Left ventricle myocardium inferior (tissue), 1 donor: Measurements from ENCODE around the gene LRP3. TPM values are rescaled to one million over a fixed set of nuclear protein-coding genes. Genes with fewer than 3 reads are reported as not detected.
"Not testable (repeated sequence)": the region's sequence is repeated elsewhere in the genome, so short reads cannot be mapped to it uniquely, and the experiment has no call there.

ENCODE experiments used
- DNase-seq: peaks from one replicate; pipeline ENCODE4 v3.0.0-alpha.2; 2020
- H3K27ac ChIP-seq: fragments of 200-600 bp; replicated peaks from 2 replicates; pipeline ENCODE4 v1.8.0; 2021
- H3K27me3 ChIP-seq: fragments of 200-600 bp; 2 replicates; pipeline ENCODE4 v1.8.0; 2021; ENCODE audit warnings: low read depth
- H3K36me3 ChIP-seq: fragments of 200-600 bp; 2 replicates; pipeline ENCODE4 v1.8.0; 2021
- H3K4me1 ChIP-seq: fragments of 200-600 bp; 2 replicates; pipeline ENCODE4 v1.8.0; 2021
- H3K4me3 ChIP-seq: fragments of 200-600 bp; 2 replicates; pipeline ENCODE4 v1.8.0; 2021; ENCODE audit warnings: mild to moderate bottlenecking, moderate library complexity
- H3K9me3 ChIP-seq: fragments of 200-600 bp; replicated peaks from 2 replicates; pipeline ENCODE4 v1.8.0; 2021
- intact Hi-C: fragments of 100-400 bp; cut with micrococcal nuclease; formaldehyde crosslinking; loops from one replicate; pipeline ENCODE4 v1.11.0; 2022
- total RNA-seq: library from RNA; stranded (reverse); fragmentation: NEBNext Ultra II Directional; extraction: Animal tissue kit (Norgen Biotek cat#: 25700); gene quantifications from one replicate; pipeline ENCODE4 v1.2.1, GENCODE V29; 2021
- TF ChIP-seq, protein P1 (sequence below): fragments of 200-600 bp; IDR thresholded peaks from 2 replicates; pipeline ENCODE4 v1.8.0; 2021; ENCODE audit warnings: antibody characterized with exemption, mild to moderate bottlenecking, borderline replicate concordance
- donor health status: DM: no; HTN: yes; CAD: no; lungs with severe emphysema.

LRP3 gene
- total RNA-seq, 1 donor from 2014 or later = 20.8 TPM

- Histone ChIP-seq H3K4me3 (no peak overlapping the region), H3K36me3 (peaks cover 12% of the 10 kb centered on the region), H3K4me1 (no peaks in the 10 kb centered on the region), H3K27ac (no peak overlapping the region), H3K27me3 (no peaks in the 10 kb centered on the region), H3K9me3 (no peaks in the 10 kb centered on the region)
- TF ChIP-seq, protein P1, sequence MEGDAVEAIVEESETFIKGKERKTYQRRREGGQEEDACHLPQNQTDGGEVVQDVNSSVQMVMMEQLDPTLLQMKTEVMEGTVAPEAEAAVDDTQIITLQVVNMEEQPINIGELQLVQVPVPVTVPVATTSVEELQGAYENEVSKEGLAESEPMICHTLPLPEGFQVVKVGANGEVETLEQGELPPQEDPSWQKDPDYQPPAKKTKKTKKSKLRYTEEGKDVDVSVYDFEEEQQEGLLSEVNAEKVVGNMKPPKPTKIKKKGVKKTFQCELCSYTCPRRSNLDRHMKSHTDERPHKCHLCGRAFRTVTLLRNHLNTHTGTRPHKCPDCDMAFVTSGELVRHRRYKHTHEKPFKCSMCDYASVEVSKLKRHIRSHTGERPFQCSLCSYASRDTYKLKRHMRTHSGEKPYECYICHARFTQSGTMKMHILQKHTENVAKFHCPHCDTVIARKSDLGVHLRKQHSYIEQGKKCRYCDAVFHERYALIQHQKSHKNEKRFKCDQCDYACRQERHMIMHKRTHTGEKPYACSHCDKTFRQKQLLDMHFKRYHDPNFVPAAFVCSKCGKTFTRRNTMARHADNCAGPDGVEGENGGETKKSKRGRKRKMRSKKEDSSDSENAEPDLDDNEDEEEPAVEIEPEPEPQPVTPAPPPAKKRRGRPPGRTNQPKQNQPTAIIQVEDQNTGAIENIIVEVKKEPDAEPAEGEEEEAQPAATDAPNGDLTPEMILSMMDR = no peak
- no peak for DNase-seq
- intact Hi-C loops = no loop called here
These were observed 14.3 kb downstream of the LRP3 start for GRCh38 chr19:33208371-33208895.

- no peak overlapping the region for H3K4me3 ChIP-seq
- no peaks in the 10 kb centered on the region for H3K4me1 ChIP-seq
- TF ChIP-seq, protein P1 = no peak
- H3K36me3 ChIP-seq = peaks cover 12% of the 10 kb centered on the region
- no peak for DNase-seq
- no peak overlapping the region for H3K27ac ChIP-seq
- H3K27me3 ChIP-seq = no peaks in the 10 kb centered on the region
- intact Hi-C loops = no loop called here
- no peaks in the 10 kb centered on the region for H3K9me3 ChIP-seq
These were observed 15.0 kb downstream of the LRP3 start for GRCh38 chr19:33208904-33209849.

- H3K4me1 ChIP-seq, DNase-seq, H3K27ac ChIP-seq, H3K4me3 ChIP-seq, H3K9me3 ChIP-seq, intact Hi-C loops, H3K27me3 ChIP-seq, H3K36me3 ChIP-seq: not testable (repeated sequence)
These were observed 15.7 kb downstream of the LRP3 start for GRCh38 chr19:33209850-33210230.

DNA sequence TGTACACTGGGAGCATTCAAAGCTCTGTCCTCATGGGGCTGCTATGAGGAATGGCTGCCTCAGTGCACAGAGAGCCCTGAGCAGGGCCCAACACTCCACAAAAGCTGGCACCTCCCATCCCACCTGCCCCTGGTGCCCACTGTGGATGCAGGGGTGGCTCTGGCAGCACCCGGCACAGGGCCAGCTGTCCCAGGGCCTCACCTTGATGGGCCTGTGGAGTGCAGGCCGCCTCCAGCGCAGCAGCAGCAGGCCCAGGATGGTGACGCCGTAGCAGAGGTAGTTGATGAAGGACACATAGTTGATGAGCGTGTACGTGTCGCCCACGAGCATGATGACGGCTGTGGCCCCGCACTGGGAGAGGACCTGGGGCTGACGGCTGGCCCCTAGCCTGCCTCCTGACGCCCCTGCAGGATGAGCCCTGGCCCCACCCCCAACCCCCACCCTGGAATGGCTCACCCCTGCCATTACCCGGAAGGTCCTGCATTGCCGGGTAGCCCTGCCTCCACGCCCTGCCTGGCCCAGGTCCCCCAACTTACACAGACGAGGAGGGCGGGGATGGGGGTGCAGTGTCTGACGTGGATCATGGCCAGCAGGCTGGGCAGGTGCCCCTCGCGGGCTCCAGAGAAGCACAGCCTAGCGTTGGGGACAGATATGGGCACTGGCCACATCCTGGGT lies 16.3 kb downstream of the LRP3 start:
- intact Hi-C loops = no loop called here
- no peak for DNase-seq
- TF ChIP-seq, protein P1 = no peak
- Histone ChIP-seq H3K36me3 (peaks cover 6% of the 10 kb centered on the region), H3K4me1 (no peaks in the 10 kb centered on the region), H3K27me3 (no peaks in the 10 kb centered on the region), H3K27ac (no peak overlapping the region), H3K4me3 (no peak overlapping the region), H3K9me3 (no peaks in the 10 kb centered on the region)

GRCh38 chr19:33211794-33212435 lies 17.8 kb downstream of the LRP3 start:
- no peak for DNase-seq
- TF ChIP-seq, protein P1 = no peak
- Histone ChIP-seq H3K27ac (no peak overlapping the region), H3K4me3 (no peak overlapping the region), H3K4me1 (no peaks in the 10 kb centered on the region), H3K9me3 (no peaks in the 10 kb centered on the region), H3K36me3 (peaks cover 2% of the 10 kb centered on the region), H3K27me3 (peaks cover 13% of the 10 kb centered on the region)
- intact Hi-C loops = no loop called here
